Mesenchymal stem cell (in vitro differentiated cells and primary cell): ENCODE results near the gene DNPEP.

ENCODE experiments used
- DNase-seq: peaks from one replicate; pipeline ENCODE4 v3.0.0-alpha.2; 2013
- H2AFZ ChIP-seq: one replicate; pipeline ENCODE4 v1.6.1; 2013; ENCODE audit warnings: low read depth, mild to moderate bottlenecking, control low read depth, inconsistent platforms, low read length, moderate library complexity
- H2AK5ac ChIP-seq: 2 replicates; pipeline ENCODE4 v1.6.1; 2013; ENCODE audit warnings: low read length, moderate library complexity, mild to moderate bottlenecking, inconsistent platforms; ENCODE audit not compliant: severe bottlenecking
- H2BK120ac ChIP-seq: one replicate; pipeline ENCODE4 v1.6.1; 2013; ENCODE audit warnings: low read depth, mild to moderate bottlenecking, inconsistent platforms, low read length, moderate library complexity
- H2BK12ac ChIP-seq, 2 experiments: one replicate each; pipeline ENCODE4 v1.6.1; 2013; ENCODE audit warnings: inconsistent platforms in 2 of 2, low read length in 2 of 2, mild to moderate bottlenecking in 2 of 2, moderate library complexity in 2 of 2, control low read depth in 1 of 2
- H2BK15ac ChIP-seq: one replicate; pipeline ENCODE4 v1.6.1; 2013; ENCODE audit warnings: mild to moderate bottlenecking, low read depth, inconsistent platforms; ENCODE audit not compliant: poor library complexity, severe bottlenecking
- H2BK5ac ChIP-seq: 2 replicates; pipeline ENCODE4 v1.6.1; 2013; ENCODE audit warnings: low read depth, mild to moderate bottlenecking, low read length, control low read depth, inconsistent platforms; ENCODE audit not compliant: poor library complexity, severe bottlenecking
- H3K14ac ChIP-seq, 2 experiments: one replicate each; pipeline ENCODE4 v1.6.1; 2013; ENCODE audit warnings: inconsistent platforms in 2 of 2, low read length in 2 of 2, control low read depth in 1 of 2, mild to moderate bottlenecking in 1 of 2, moderate library complexity in 1 of 2
- H3K18ac ChIP-seq, 2 experiments: one replicate each; pipeline ENCODE4 v1.6.1; 2013; ENCODE audit warnings: inconsistent platforms in 2 of 2, low read length in 2 of 2, control low read depth in 1 of 2, low read depth in 1 of 2, mild to moderate bottlenecking in 1 of 2
- H3K23ac ChIP-seq, 2 experiments: one replicate each; pipeline ENCODE4 v1.6.1; 2013; ENCODE audit warnings: inconsistent platforms in 2 of 2, low read length in 2 of 2, mild to moderate bottlenecking in 2 of 2, moderate library complexity in 2 of 2, control low read depth in 1 of 2
- H3K27ac ChIP-seq: 2 replicates; pipeline ENCODE4 v1.5.1; 2013; ENCODE audit warnings: mild to moderate bottlenecking, moderate library complexity, low read length, control low read depth, inconsistent platforms; ENCODE audit not compliant: poor library complexity, severe bottlenecking
- H3K27me3 ChIP-seq, 2 experiments: 2 replicates each; pipeline versions ENCODE4 v1.6.1 to v1.7.0; 2013; ENCODE audit warnings: low read length in 2 of 2, mild to moderate bottlenecking in 2 of 2, moderate library complexity in 2 of 2, control low read depth in 1 of 2, inconsistent platforms in 1 of 2; ENCODE audit not compliant: control insufficient read depth in 1 of 2, insufficient read depth in 1 of 2
- H3K36me3 ChIP-seq, 2 experiments: 2 replicates each; pipeline versions ENCODE4 v1.6.1 to v1.7.0; 2013; ENCODE audit warnings: low read length in 2 of 2, control low read depth in 1 of 2, inconsistent platforms in 1 of 2, low read depth in 1 of 2, mild to moderate bottlenecking in 1 of 2; ENCODE audit not compliant: insufficient read depth in 2 of 2, control insufficient read depth in 1 of 2
- H3K4ac ChIP-seq, 2 experiments: one replicate each; pipeline ENCODE4 v1.6.1; 2013; ENCODE audit warnings: inconsistent platforms in 2 of 2, low read length in 2 of 2, mild to moderate bottlenecking in 2 of 2, moderate library complexity in 2 of 2, control low read depth in 1 of 2, low read depth in 1 of 2
- H3K4me1 ChIP-seq: 2 replicates; pipeline ENCODE4 v1.6.1; 2013; ENCODE audit warnings: low read depth, low read length, control low read depth; ENCODE audit not compliant: control insufficient read depth, insufficient read depth
- H3K4me2 ChIP-seq: 2 replicates; pipeline ENCODE4 v1.6.1; 2013; ENCODE audit warnings: low read length, mild to moderate bottlenecking, inconsistent platforms; ENCODE audit not compliant: poor library complexity, severe bottlenecking
- H3K4me3 ChIP-seq, 2 experiments: 2 replicates each; pipeline versions ENCODE4 v1.5.1 to v1.7.0; 2013; ENCODE audit warnings: low read length in 2 of 2, mild to moderate bottlenecking in 2 of 2, control low read depth in 1 of 2, low read depth in 1 of 2; ENCODE audit not compliant: insufficient read depth in 1 of 2
- H3K79me1 ChIP-seq: replicated peaks from 2 replicates; pipeline ENCODE4 v1.6.1; 2013; ENCODE audit warnings: mild to moderate bottlenecking, control low read depth, low read length, inconsistent platforms; ENCODE audit not compliant: poor library complexity, severe bottlenecking
- H3K9ac ChIP-seq: 2 replicates; pipeline ENCODE4 v1.7.0; 2013; ENCODE audit warnings: mild to moderate bottlenecking, low read length, moderate library complexity
- H3K9me3 ChIP-seq: 2 replicates; pipeline ENCODE4 v1.7.0; 2013; ENCODE audit warnings: mild to moderate bottlenecking, low read length; ENCODE audit not compliant: control insufficient read depth
- H4K8ac ChIP-seq: one replicate; pipeline ENCODE4 v1.6.1; 2013; ENCODE audit warnings: inconsistent platforms, mild to moderate bottlenecking, low read length, moderate library complexity
- H4K91ac ChIP-seq: one replicate; pipeline ENCODE4 v1.6.1; 2013; ENCODE audit warnings: mild to moderate bottlenecking, low read length, inconsistent platforms
- WGBS: methylation state at CpG from one replicate; pipeline ENCODE4 v1.1.7; 2013; ENCODE audit warnings: mixed read lengths; 5-methylcytosine and 5-hydroxymethylcytosine counted together

Gene DNPEP

DNA sequence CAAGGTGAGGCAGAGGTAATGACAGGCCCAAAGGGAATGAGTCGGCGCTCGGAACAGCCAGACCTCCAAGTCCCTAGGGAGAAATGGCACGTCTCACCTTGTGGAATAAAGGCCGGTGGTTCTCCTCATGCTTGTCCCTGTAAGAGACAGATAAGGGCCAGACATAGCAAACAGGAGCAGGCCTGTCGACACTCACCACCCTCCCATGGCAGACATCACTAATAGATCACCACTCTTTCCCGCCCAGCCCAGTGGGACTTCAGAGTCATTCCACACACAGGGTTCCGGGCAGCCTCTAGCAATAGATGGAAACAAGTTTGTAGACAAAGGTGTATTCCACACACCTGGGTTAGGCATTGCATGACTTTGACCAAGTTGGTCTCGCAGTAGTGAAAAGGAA, 6.3 kb downstream of the DNPEP start:
- Histone ChIP-seq H3K4me1 (peaks cover 6% of the 10 kb centered on the region), H3K18ac (no peak overlapping the region), H2BK12ac (no peak overlapping the region), H3K14ac (no peak overlapping the region), H2AFZ (no peak overlapping the region), H3K4me3 (no peak overlapping the region), H4K91ac (no peak overlapping the region), H3K4ac (no peak overlapping the region), H3K4me2 (no peak overlapping the region), H3K36me3 (peaks cover 57 to 87% of the 10 kb centered on the region in 2 experiments), H2BK15ac (no peak overlapping the region), H2AK5ac (no peak overlapping the region), H3K9me3 (no peaks in the 10 kb centered on the region), H3K23ac (no peak overlapping the region), H3K79me1 (peaks cover 8% of the 10 kb centered on the region), H4K8ac (no peak overlapping the region), H3K27me3 (no peaks in the 10 kb centered on the region), H2BK5ac (no peak overlapping the region), H3K9ac (no peak overlapping the region), H2BK120ac (no peak overlapping the region), H3K27ac (no peak overlapping the region)
- 95% methylated on average over 9 of the region's 9 CpGs for WGBS
- DNase-seq: no peak

- Histone ChIP-seq H3K4ac (no peak overlapping the region), H4K8ac (no peak overlapping the region), H3K14ac (no peak overlapping the region), H3K27ac (no peak overlapping the region), H3K4me2 (no peak overlapping the region), H2BK12ac (no peak overlapping the region), H3K23ac (no peak overlapping the region), H2AFZ (no peak overlapping the region), H3K18ac (no peak overlapping the region), H2BK15ac (no peak overlapping the region), H3K79me1 (peaks cover 5% of the 10 kb centered on the region), H4K91ac (no peak overlapping the region), H3K9ac (no peak overlapping the region), H2BK120ac (no peak overlapping the region), H2BK5ac (no peak overlapping the region), H3K4me1 (peaks cover 6% of the 10 kb centered on the region), H2AK5ac (no peak overlapping the region), H3K27me3 (no peaks in the 10 kb centered on the region), H3K36me3 (peaks cover 53 to 86% of the 10 kb centered on the region in 2 experiments), H3K4me3 (no peak overlapping the region), H3K9me3 (no peaks in the 10 kb centered on the region)
- no peak for DNase-seq
These were observed 6.8 kb downstream of the DNPEP start for GRCh38 chr2:219380926-219381325.

DNA sequence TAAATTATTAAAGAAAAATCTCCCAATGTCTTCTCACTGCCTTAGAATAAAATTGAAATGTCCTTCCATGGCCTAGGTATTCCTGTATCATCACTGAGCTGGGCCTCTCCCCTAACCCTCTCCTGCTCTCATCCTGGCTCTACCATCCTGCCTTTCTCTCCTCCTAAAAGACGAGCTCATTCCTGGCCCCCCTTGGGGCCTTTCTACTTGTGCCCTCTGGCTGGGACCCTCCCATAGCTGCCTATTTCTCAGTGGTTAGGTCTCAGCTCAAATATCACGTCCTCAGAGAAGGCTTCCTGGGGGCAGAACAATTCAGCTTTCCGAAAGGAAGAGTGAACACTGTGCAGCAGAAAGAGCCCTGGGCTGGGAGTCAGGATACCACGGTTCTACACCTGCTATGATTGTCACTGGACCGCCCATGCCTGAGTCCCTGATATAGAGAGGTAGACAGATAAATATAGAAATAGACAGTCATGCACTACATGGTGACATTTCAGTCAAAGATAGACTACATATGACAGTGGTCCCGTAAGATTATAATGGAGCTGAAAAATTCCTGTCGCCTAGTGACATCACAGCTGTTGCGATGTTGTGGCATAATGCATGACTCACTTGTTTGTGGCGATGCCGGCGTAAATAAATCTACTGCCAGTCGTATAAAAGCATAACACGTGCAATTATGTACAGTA, 9.4 kb downstream of the DNPEP start:
- Histone ChIP-seq H3K18ac (no peak overlapping the region), H3K4me1 (peaks cover 3% of the 10 kb centered on the region), H4K91ac (no peak overlapping the region), H2BK15ac (no peak overlapping the region), H3K4ac (no peak overlapping the region), H2BK120ac (no peak overlapping the region), H3K36me3 (peaks cover 47 to 83% of the 10 kb centered on the region in 2 experiments), H2BK5ac (no peak overlapping the region), H3K14ac (no peak overlapping the region), H2AFZ (no peak overlapping the region), H2BK12ac (no peak overlapping the region), H2AK5ac (no peak overlapping the region), H3K9me3 (no peaks in the 10 kb centered on the region), H3K9ac (no peak overlapping the region), H3K27ac (no peak overlapping the region), H3K27me3 (no peaks in the 10 kb centered on the region), H3K4me3 (no peak overlapping the region), H4K8ac (no peak overlapping the region), H3K4me2 (no peak overlapping the region), H3K79me1 (peaks cover 2% of the 10 kb centered on the region), H3K23ac (no peak overlapping the region)
- WGBS: 92% methylated on average over 10 of the region's 13 CpGs
- no peak for DNase-seq

DNA sequence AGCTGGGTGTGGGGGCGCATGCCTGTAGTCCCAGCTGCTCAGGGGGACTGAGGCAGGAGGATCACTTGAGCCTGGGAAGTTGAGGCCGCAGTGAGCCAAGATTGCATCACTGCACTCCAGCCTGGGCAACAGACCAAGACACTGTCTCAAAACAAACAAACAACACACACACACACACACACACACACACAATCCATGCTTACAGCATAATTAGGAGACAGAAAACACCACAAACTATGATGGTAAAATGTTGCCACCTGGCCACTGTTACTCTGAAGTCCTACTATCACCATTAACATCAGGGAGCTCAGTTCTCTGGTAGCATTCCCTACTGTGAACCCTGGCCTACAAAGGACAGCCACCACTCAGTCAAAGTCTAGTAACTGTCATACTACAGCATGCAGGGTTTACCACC, 18.3 kb downstream of the DNPEP start:
- DNase-seq: peak; percentile 81
- Histone ChIP-seq H3K27ac (no peak overlapping the region), H3K36me3 (peaks cover 13% of the 10 kb centered on the region in 2 experiments), H3K23ac (no peak overlapping the region), H3K9ac (no peak overlapping the region), H2AK5ac (no peak overlapping the region), H3K4me1 (peaks cover 2% of the 10 kb centered on the region), H3K18ac (peak overlapping the region in 1 of 2 experiments; percentile 5), H3K27me3 (no peaks in the 10 kb centered on the region), H3K4ac (no peak overlapping the region), H2BK15ac (no peak overlapping the region), H4K8ac (peak overlapping the region; percentile 9), H3K14ac (no peak overlapping the region), H2BK5ac (no peak overlapping the region), H2BK12ac (no peak overlapping the region), H2BK120ac (no peak overlapping the region), H3K4me3 (no peak overlapping the region), H2AFZ (no peak overlapping the region), H3K79me1 (no peaks in the 10 kb centered on the region), H4K91ac (no peak overlapping the region), H3K9me3 (no peaks in the 10 kb centered on the region), H3K4me2 (no peak overlapping the region)
- WGBS: 50% methylated on average over 2 of the region's 2 CpGs
